ENCODE data around the gene LRRC42. TPM values are rescaled to one million over a fixed set of nuclear protein-coding genes. Genes with fewer than 3 reads are reported as not detected.

LRRC42 gene
- total RNA-seq, 1 donor from 2014 or later: 8.0 TPM

GRCh38 chr1:54004481-54005049 lies 58.4 kb downstream of the LRRC42 start:
- DNase-seq: no peak

- DNase-seq: no peak
These were observed 60.4 kb downstream of the LRRC42 start for GRCh38 chr1:54006508-54006907.

- DNase-seq: no peak
These were observed 61.5 kb downstream of the LRRC42 start for GRCh38 chr1:54007613-54008012.

DNA sequence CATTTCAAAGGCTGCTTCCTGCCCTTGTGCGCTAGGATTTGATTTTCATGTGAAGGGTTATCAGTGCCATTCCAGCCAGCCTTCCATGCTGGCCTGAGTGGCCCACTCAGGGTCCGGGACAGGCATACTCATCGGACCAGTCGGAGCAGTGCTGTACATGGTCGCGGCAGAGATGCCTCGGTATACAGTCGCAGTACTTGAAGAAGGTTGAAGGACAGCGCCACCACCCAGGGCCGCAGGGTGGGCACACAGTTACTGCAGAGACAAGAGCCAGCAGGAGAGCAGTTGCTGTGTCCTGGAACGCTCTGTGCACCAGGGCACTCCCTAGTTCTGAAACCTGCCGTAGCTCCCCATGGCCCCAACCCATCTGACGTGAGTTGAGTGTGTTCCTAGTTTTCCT lies 62.7 kb downstream of the LRRC42 start:
- no peak for DNase-seq

DNA sequence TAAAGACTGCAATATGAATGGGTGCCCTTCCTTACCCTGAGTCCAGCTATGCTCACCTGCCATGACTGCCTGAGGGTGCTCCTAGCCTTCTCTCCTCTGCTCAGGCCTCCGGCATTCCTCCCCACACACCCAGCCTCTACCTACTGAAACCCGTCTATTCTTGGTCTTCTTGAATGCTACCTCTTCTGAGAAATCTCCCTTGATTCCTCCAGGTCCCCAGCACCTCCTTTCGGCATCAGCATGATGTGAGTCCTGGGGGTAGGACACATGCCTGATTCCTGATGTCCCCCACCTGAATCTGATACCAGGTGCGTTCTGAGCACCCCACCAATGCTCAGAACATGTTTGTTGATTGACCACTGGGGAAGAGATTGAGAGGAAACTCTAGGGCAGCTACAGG lies 63.3 kb downstream of the LRRC42 start:
- DNase-seq: no peak

- no peak for DNase-seq
These were observed 64.4 kb downstream of the LRRC42 start for GRCh38 chr1:54010415-54011117.

- DNase-seq: no peak
These were observed 65.3 kb downstream of the LRRC42 start for GRCh38 chr1:54011316-54012007.

GRCh38 chr1:54012008-54012325 lies 65.8 kb downstream of the LRRC42 start:
- DNase-seq: no peak

DNA sequence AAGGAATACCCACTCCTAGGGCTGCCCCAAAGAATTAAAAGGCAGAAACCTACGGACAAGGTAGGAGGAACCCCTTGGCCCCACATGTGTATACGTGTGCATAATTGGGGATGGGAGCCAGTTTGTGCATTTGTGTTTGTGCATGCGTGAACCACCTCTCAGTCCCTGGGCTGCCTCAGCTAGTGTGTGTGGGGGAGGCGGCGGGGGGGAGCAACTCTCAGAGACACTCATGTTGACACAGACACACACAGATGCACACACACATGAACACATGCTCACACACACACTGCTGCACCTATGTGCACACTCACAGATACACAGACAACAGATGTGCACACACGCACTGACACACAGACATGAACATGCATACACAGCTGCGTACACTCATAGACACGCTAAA lies 66.7 kb downstream of the LRRC42 start:
- DNase-seq: no peak

DNA sequence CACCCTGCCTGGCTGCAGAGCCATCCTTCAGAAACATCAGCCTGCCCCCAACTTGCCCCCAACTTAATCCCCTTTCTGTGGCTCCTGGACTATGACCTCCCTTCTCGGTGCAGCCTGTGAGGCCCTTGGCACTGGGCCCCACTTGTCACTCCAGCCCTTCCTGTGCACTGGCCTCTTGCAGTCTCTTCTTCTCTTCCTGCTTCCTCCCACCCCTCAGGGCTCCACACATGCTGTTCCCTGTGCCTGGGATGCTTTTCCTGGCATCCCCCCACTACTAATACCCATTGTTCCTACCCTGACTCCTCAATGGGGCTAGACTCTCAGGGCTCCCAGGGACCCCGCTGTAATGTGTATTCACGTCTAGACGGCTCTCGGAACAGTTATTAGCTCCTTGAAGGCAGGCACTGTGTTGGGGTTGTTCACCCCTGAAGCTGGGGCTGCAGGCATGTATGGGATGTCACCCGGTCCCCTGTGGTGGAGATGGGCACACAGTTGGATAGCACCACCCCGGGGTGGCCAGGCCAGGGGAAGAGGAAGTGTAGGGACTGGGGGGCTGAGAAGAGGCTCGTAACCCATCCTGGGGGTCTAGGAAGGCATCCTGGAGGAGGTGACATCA lies 67.4 kb downstream of the LRRC42 start:
- no peak for DNase-seq

DNA sequence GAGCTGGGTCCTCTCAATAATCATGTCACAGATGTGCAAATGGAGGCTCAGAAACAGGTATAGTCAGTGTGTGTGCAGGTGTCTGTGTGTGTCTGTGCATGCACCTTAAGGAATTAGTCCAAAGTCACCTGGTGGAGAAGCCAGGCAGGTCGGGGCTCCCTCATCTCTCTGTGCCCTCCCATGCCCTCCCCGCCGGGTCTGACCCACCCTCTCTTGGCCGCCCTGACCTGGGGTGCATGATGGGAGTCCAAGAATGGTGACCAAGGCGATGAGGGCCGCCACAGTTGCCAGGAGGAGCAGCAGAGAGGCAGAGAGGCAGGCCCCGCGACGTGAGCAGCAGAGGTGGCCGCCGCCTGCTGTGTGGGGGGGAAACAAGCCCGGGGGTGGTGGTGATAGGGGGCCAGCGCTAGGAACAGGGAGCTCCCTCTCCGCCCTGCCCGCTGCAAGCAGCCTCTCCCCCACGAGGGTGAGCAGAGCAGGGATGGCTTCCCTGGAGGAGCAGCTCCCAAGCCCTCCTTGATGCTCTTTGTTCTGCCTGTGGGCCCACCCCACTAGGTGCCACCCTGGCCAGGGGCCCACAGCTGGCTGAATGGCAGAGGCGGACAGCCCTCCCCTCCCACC lies 68.0 kb downstream of the LRRC42 start:
- DNase-seq: no peak

DNA sequence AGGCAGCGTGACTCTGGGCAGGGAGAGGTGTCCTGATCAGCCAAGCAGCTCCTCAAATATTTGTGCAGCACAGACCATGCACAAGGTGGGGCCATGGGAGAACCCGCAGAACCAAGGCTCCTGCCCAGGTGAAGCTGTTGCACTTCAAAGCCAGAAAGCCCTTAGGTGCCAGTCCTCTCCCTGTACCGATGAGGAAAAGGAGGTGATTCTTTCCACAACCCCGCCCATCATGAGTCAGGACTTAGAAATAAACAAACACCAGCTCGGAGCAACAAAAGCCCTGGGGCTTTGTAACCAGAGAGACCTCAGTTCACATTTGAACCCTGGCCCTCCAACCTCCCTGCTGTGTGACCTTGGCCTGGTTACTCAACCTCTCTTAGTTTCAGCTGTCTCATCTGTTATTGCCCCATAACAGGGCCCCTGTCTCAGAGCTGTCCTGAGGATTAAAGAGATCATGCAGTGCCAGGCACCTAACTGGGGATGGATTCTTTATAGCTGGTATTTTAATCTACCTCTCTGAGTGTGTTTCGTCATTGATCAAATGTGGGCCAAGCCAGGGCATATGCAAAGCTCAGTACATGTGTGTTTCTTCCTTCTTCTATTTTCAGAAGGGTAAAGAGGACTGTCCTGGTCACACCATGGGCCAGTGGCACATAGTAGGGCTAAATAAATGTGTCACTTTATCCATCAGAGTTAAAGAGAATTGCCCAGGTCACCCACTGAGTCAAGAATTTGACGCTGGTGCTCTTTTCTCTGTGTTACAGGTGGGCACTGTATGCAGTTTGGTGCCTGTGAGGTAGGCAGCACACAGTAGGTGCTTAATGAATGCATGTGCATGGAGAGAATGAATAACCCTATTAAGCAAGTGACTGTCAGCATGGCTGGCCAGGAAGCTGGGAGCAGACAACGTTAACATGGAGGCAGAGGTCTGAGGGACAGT lies 70.5 kb downstream of the LRRC42 start:
- peak; percentile 36 for DNase-seq

Other genes starting within 250 kb of the LRRC42 start
- gene GLIS1, start 207.2 kb upstream of the LRRC42 start, total RNA-seq: 0.21 TPM
- 22.0 TPM for gene NDC1, start 108.1 kb upstream of the LRRC42 start, total RNA-seq
- gene YIPF1, start 56.6 kb upstream of the LRRC42 start, total RNA-seq: 14.1 TPM
- gene DIO1, start 52.2 kb upstream of the LRRC42 start, total RNA-seq: not detected
- gene IFT25, start 651 bp upstream of the LRRC42 start, total RNA-seq: 11.1 TPM
- gene LDLRAD1, start 71.8 kb downstream of the LRRC42 start, total RNA-seq: not detected
- 161 TPM for gene TMEM59, start 106.9 kb downstream of the LRRC42 start, total RNA-seq
- 4.8 TPM for gene TCEANC2, start 107.3 kb downstream of the LRRC42 start, total RNA-seq
- 0.10 TPM for gene CDCP2, start 206.7 kb downstream of the LRRC42 start, total RNA-seq